ENCODE measurements around the gene NGEF. TPM values are rescaled to one million over a fixed set of nuclear protein-coding genes. Genes with fewer than 3 reads are reported as not detected.

NGEF gene
- total RNA-seq, 1 donor from 2014 or later: 0.16 TPM

DNA sequence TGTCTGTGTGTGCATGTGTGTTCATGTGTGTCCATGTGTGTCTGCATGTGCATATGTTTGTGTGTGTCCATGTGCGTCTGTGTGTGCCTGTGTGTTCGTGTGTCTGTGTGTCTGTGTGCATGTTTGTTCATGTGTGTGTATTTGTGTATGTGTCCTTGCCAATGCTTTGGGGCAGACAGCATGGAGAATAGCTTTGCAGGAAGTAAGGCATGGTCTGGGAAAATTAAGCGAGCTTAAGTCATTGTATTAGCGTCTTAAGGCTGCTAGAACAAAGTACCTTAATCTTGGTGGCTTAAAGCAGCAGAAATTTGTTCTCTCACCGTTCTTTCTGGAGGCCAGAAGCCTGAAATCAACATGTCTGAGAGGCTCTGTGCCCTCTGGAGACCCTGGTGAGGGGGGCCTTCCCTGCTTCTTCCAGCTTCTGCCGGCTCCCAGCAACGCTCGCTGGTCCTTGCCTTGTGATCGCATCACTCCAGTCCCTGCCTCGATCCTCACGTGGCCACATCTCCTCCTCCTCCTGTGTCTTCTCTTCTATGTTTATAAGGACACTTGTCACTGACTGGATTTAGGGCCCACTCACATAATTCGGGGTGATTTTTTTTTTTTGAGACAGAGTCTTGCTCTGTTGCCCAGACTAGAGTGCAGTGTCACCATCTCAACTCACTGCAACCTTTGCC, 23.2 kb upstream of the NGEF start:
- Histone ChIP-seq H3K27me3 (ENCODE audit: low read depth) (peaks cover 12% of the 10 kb centered on the region), H3K4me3 (no peak overlapping the region), H3K27ac (replicated peaks) (no peak overlapping the region), H3K4me1 (no peaks in the 10 kb centered on the region), H3K36me3 (no peaks in the 10 kb centered on the region), H3K9me3 (replicated peaks) (no peaks in the 10 kb centered on the region)
- TF ChIP-seq, protein P1, sequence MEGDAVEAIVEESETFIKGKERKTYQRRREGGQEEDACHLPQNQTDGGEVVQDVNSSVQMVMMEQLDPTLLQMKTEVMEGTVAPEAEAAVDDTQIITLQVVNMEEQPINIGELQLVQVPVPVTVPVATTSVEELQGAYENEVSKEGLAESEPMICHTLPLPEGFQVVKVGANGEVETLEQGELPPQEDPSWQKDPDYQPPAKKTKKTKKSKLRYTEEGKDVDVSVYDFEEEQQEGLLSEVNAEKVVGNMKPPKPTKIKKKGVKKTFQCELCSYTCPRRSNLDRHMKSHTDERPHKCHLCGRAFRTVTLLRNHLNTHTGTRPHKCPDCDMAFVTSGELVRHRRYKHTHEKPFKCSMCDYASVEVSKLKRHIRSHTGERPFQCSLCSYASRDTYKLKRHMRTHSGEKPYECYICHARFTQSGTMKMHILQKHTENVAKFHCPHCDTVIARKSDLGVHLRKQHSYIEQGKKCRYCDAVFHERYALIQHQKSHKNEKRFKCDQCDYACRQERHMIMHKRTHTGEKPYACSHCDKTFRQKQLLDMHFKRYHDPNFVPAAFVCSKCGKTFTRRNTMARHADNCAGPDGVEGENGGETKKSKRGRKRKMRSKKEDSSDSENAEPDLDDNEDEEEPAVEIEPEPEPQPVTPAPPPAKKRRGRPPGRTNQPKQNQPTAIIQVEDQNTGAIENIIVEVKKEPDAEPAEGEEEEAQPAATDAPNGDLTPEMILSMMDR (IDR thresholded peaks at IDR 0.05; ENCODE audit: borderline replicate concordance): no peak
- DNase-seq: no peak
- intact Hi-C loops (cut with micrococcal nuclease): no loop called here

DNA sequence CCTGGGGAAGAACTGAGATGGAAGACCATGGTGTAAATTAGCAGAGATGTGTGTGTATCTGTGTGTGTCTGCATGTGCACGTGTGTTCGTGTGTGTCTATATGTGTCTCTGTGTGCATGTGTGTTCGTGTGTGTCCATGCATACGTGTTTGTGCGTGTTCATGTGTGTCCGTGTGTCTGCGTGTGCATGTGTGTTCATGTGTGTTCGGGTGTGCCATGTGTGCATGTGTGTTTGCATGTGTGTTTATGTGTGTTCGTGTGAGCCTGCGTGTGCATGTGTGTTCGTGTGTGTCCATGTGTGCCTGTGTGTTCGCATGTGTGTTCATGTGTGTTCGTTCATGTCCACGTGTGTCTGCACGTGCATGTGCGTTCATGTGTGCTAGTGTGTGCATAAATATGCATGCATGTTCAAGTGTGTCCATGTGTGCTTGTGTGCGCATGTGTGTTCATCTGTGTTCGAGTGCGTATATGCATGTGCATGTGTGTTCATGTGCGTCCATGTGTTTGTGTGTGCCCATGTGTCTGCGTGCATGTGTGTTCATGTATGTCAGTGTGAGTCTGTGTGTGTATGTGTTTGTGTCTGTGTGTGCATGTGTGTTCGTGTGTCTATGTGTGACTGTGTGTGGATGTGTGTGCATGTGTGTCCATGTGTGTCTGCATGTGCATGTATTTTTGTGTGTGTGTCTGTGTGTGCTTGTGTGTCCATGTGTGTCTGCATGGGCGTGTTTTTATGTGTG, 22.5 kb upstream of the NGEF start:
- intact Hi-C loops (cut with micrococcal nuclease): no loop called here
- DNase-seq: no peak
- H3K27me3 ChIP-seq (ENCODE audit: low read depth): peaks cover 5% of the 10 kb centered on the region
- no peak overlapping the region for H3K4me3 ChIP-seq
- no peaks in the 10 kb centered on the region for H3K4me1 ChIP-seq
- TF ChIP-seq, protein P1 (IDR thresholded peaks at IDR 0.05; ENCODE audit: borderline replicate concordance): no peak
- no peaks in the 10 kb centered on the region for H3K36me3 ChIP-seq
- no peaks in the 10 kb centered on the region for H3K9me3 ChIP-seq (replicated peaks)
- H3K27ac ChIP-seq (replicated peaks): no peak overlapping the region

DNA sequence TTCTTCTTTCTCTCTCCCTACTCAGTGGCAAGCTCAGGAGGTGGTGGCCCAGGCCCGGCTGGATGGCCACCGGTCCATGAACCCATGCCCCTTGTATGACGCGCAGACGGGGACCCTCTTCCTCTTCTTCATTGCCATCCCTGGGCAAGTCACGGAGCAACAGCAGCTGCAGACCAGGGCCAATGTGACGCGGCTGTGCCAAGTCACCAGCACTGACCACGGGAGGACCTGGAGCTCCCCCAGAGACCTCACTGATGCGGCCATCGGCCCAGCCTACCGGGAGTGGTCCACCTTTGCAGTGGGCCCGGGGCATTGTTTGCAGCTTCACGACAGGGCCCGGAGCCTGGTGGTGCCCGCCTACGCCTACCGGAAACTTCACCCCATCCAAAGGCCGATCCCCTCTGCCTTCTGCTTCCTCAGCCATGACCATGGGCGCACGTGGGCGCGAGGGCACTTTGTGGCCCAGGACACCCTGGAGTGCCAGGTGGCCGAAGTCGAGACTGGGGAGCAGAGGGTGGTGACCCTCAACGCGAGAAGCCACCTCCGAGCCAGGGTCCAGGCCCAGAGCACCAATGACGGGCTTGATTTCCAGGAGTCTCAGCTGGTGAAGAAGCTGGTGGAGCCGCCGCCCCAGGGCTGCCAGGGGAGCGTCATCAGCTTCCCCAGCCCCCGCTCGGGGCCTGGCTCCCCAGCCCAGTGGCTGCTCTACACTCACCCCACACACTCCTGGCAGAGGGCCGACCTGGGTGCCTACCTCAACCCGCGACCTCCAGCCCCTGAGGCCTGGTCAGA, 21.2 kb upstream of the NGEF start:
- no peaks in the 10 kb centered on the region for H3K4me1 ChIP-seq
- H3K27ac ChIP-seq (replicated peaks): no peak overlapping the region
- intact Hi-C loops (cut with micrococcal nuclease): no loop called here
- TF ChIP-seq, protein P1 (IDR thresholded peaks at IDR 0.05; ENCODE audit: borderline replicate concordance): no peak
- H3K4me3 ChIP-seq: no peak overlapping the region
- H3K9me3 ChIP-seq (replicated peaks): no peaks in the 10 kb centered on the region
- DNase-seq: no peak
- H3K36me3 ChIP-seq: no peaks in the 10 kb centered on the region
- no peaks in the 10 kb centered on the region for H3K27me3 ChIP-seq (ENCODE audit: low read depth)

DNA sequence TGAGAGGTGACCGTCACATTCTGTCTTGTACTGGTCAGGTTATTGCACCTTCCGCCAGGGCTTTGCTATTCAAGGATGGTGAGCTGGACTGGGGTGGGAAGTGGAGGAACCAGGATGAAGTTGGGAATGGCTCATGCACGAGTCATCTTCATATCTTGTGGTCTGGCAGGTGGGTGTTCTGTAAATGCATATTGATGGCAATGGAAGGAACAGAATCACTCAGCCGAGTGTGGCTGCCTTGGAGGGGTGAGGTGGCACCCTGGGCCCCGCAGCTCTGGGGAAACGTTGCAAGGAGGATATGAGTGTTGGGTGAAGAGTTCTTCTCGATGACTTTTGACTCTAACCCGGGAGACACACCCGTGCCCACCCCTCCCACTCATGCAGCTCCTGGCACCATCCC, 20.6 kb upstream of the NGEF start:
- no peaks in the 10 kb centered on the region for H3K4me1 ChIP-seq
- H3K27me3 ChIP-seq (ENCODE audit: low read depth): no peaks in the 10 kb centered on the region
- H3K4me3 ChIP-seq: no peak overlapping the region
- H3K36me3 ChIP-seq: no peaks in the 10 kb centered on the region
- intact Hi-C loops (cut with micrococcal nuclease): no loop called here
- no peaks in the 10 kb centered on the region for H3K9me3 ChIP-seq (replicated peaks)
- DNase-seq: no peak
- TF ChIP-seq, protein P1 (IDR thresholded peaks at IDR 0.05; ENCODE audit: borderline replicate concordance): no peak
- H3K27ac ChIP-seq (replicated peaks): no peak overlapping the region

DNA sequence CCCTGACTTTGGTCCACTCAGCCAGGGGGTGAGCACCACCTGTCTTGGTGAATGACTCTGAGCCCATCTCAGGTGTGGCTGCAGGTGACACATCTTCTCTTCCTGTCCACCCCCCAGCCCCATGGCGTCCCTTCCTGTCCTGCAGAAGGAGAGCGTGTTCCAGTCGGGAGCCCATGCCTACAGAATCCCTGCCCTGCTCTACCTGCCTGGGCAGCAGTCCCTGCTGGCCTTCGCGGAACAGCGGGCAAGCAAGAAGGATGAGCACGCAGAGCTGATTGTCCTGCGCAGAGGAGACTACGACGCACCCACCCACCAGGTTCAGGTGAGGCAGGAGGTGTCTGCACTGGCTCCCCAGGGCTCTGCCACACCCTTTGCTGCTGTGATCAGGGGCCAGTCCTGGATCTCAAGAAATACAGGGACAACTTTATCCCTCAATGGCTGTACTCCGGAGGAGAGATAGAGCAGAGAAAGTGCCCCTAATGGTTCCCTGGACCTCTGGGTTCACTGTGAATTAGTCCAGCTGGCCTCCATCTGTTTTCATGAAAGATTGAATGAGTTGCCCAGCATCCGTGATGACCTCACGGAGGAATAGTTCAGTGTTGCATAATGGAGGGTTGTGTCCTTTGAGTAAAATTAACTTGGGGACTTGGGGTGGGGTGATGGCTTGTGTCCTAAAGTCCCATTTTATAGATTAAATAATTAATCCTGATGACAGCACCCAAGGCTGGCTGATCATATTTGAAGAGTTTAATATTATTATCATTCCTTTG, 19.7 kb upstream of the NGEF start, which contains the start of gene NEU2:
TSS of gene NEU2 (plus strand) at position 122 of the 770 bp plus-strand sequence. CDS start at position 122, 0 bp downstream.
- Histone ChIP-seq H3K9me3 (replicated peaks) (no peaks in the 10 kb centered on the region), H3K27ac (replicated peaks) (no peak within 1 kb of the TSS), H3K27me3 (ENCODE audit: low read depth) (no peaks in the 10 kb centered on the region), H3K36me3 (no peaks in the 10 kb centered on the region), H3K4me1 (no peaks in the 10 kb centered on the region), H3K4me3 (no peak within 1 kb of the TSS)
- TF ChIP-seq, protein P1 (IDR thresholded peaks at IDR 0.05; ENCODE audit: borderline replicate concordance): no peak
- intact Hi-C loops (cut with micrococcal nuclease): no loop called here
- no peak for DNase-seq

Data from left ventricle myocardium inferior (tissue), 1 donor.